Measurements from ENCODE around the gene FBXW11. TPM values are rescaled to one million over a fixed set of nuclear protein-coding genes. Genes with fewer than 3 reads are reported as not detected.

Gene FBXW11
- total and polyA plus RNA-seq, 2 donors (not counting 1 experiment from before 2014, with no cell fraction given), result 19.7 to 62.4 TPM

- Mint-ChIP-seq H3K27me3 (no peaks in the 10 kb centered on the region), H3K9me3 (ENCODE audit: insufficient read depth) (no peaks in the 10 kb centered on the region), H3K4me3 (no peak overlapping the region), H3K4me1 (peaks cover 49% of the 10 kb centered on the region), H3K27ac (no peak overlapping the region)
- ChIA-PET POLR2A (no interaction called here), CTCF (interaction anchor here (0.7 to 1.3 kb wide), 2 partner anchors 8 to 82 kb away, joined by 4 read pairs; no protein-coding TSS in a partner anchor)
- Histone ChIP-seq H3K27me3 (replicated peaks in 1 of 4; ENCODE audit: control extremely low read depth in 1 of 4, control insufficient read depth in 3 of 4, insufficient read depth in 4 of 4, low read length in 3 of 4) (no peaks in the 10 kb centered on the region), H3K27ac (ENCODE audit: low read length in 2 of 2) (peak overlapping the region in 1 of 2 donors; percentile 2), H3K4me3 (ENCODE audit: control extremely low read depth in 1 of 5, extremely low read depth in 1 of 5, insufficient read depth in 1 of 5, low read depth in 2 of 5, low read length in 4 of 5) (no peak overlapping the region), H3K36me3 (replicated peaks in 1 of 2; ENCODE audit: control extremely low read depth in 1 of 2, control insufficient read depth in 1 of 2, extremely low read depth in 1 of 2, insufficient read depth in 2 of 2, low read length in 1 of 2) (peaks cover 0 to 4% of the 10 kb centered on the region in 2 experiments), H3K4me2 (replicated peaks; ENCODE audit: low read depth, low read length, poor library complexity, severe bottlenecking) (no peak overlapping the region), H4K20me1 (ENCODE audit: control insufficient read depth, insufficient read depth, low read length, poor library complexity, severe bottlenecking) (peaks cover 57% of the 10 kb centered on the region), H3K9me3 (ENCODE audit: control extremely low read depth in 1 of 3, control insufficient read depth in 2 of 3, insufficient read depth in 1 of 3, low read length in 2 of 3) (no peaks in the 10 kb centered on the region), H3K79me2 (ENCODE audit: control insufficient read depth, insufficient read depth, low read length) (peaks cover 86% of the 10 kb centered on the region), H3K4me1 (ENCODE audit: control insufficient read depth in 2 of 2, insufficient read depth in 2 of 2, low read length in 2 of 2) (peaks cover 5 to 9% of the 10 kb centered on the region in 2 donors), H2AFZ (ENCODE audit: insufficient read depth, low read depth, low read length, poor library complexity, severe bottlenecking) (no peak overlapping the region), H3K9ac (ENCODE audit: low read length) (no peak overlapping the region)
- no peak for ATAC-seq (ENCODE audit: low read depth)
- no peak for DNase-seq
- 97% methylated on average over 3 of the region's 3 CpGs for WGBS (ENCODE audit: insufficient coverage)
- no peak for TF ChIP-seq EZH2 (IDR thresholded peaks at IDR 0.05; ENCODE audit: borderline replicate concordance, insufficient read depth, low read depth, low read length, poor library complexity, severe bottlenecking)
- no peak for TF ChIP-seq CTCF (IDR thresholded peaks at IDR 0.05)
- intact Hi-C loops (cut with micrococcal nuclease), result no loop called here
These were observed 60.2 kb downstream of the FBXW11 start for GRCh38 chr5:171946000-171946781.

- H3K27me3 ChIP-seq (replicated peaks in 1 of 4; ENCODE audit: control extremely low read depth in 1 of 4, control insufficient read depth in 3 of 4, insufficient read depth in 4 of 4, low read length in 3 of 4), result no peaks in the 10 kb centered on the region
- ATAC-seq (ENCODE audit: low read depth) (no peak), DNase-seq (no peak)
- peaks cover 85% of the 10 kb centered on the region for H3K79me2 ChIP-seq (ENCODE audit: control insufficient read depth, insufficient read depth, low read length)
- no peak for TF ChIP-seq EZH2 (IDR thresholded peaks at IDR 0.05; ENCODE audit: borderline replicate concordance, insufficient read depth, low read depth, low read length, poor library complexity, severe bottlenecking)
- TF ChIP-seq CTCF (IDR thresholded peaks at IDR 0.05), result no peak
- Mint-ChIP-seq H3K27ac (no peak overlapping the region), H3K27me3 (no peaks in the 10 kb centered on the region), H3K4me1 (peaks cover 55% of the 10 kb centered on the region), H3K9me3 (ENCODE audit: insufficient read depth) (no peaks in the 10 kb centered on the region), H3K4me3 (no peak overlapping the region)
- no peak overlapping the region for H3K27ac ChIP-seq (ENCODE audit: low read length in 2 of 2)
- H3K36me3 ChIP-seq (replicated peaks in 1 of 2; ENCODE audit: control extremely low read depth in 1 of 2, control insufficient read depth in 1 of 2, extremely low read depth in 1 of 2, insufficient read depth in 2 of 2, low read length in 1 of 2), result peaks cover 0 to 4% of the 10 kb centered on the region in 2 experiments
- H3K9ac ChIP-seq (ENCODE audit: low read length), result no peak overlapping the region
- CTCF ChIA-PET, result interaction anchor here (1.3 kb wide), 1 partner anchor 8 kb away, joined by 4 read pairs; no protein-coding TSS in a partner anchor
- no peak overlapping the region for H3K4me3 ChIP-seq (ENCODE audit: control extremely low read depth in 1 of 5, extremely low read depth in 1 of 5, insufficient read depth in 1 of 5, low read depth in 2 of 5, low read length in 4 of 5)
- H3K4me2 ChIP-seq (replicated peaks; ENCODE audit: low read depth, low read length, poor library complexity, severe bottlenecking), result no peak overlapping the region
- intact Hi-C loops (cut with micrococcal nuclease), result no loop called here
- no peak overlapping the region for H2AFZ ChIP-seq (ENCODE audit: insufficient read depth, low read depth, low read length, poor library complexity, severe bottlenecking)
- no peaks in the 10 kb centered on the region for H3K9me3 ChIP-seq (ENCODE audit: control extremely low read depth in 1 of 3, control insufficient read depth in 2 of 3, insufficient read depth in 1 of 3, low read length in 2 of 3)
- peaks cover 50% of the 10 kb centered on the region for H4K20me1 ChIP-seq (ENCODE audit: control insufficient read depth, insufficient read depth, low read length, poor library complexity, severe bottlenecking)
- peaks cover 8 to 11% of the 10 kb centered on the region in 2 donors for H3K4me1 ChIP-seq (ENCODE audit: control insufficient read depth in 2 of 2, insufficient read depth in 2 of 2, low read length in 2 of 2)
- 100% methylated on average over 1 of the region's 4 CpGs for WGBS (ENCODE audit: insufficient coverage)
- POLR2A ChIA-PET, result no interaction called here
These were observed 61.0 kb downstream of the FBXW11 start for GRCh38 chr5:171945476-171945875.
